ENCODE data around the gene CSNK1D.

Gene CSNK1D

DNA sequence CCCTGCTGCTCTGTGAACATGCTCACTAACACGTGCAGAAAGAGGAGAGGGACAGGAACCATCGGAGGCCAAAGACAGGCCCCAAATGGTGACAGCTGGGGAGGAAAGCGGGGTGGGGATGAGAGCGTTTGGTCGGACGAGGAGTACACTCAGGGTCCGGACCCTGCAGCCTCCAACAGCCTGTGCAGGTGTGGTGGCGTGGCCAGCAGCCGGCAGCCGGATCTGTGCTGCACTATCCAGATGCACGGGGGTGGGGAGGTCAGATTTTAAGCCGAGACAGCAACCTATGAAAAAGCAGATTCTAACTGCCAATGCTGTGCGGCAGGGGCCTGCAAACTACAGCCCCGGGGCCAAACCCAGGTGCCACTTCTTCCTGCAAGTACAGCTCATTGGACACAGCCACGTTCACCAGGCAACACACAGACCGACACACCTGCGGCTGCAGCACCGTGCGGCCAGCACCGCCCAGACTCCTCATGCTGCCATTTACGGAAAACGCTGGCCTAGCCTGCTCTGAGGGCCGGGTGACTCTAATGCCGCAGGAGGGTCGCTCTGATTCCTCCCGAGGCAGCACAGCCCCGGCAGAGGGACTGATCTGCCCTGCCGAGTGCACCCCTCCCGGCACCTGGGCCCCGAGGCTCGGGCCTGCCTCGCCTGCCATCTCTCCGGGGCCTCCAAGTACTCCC lies 23.5 kb downstream of the CSNK1D start:
- no peak for DNase-seq (ENCODE audit: low spot score)

DNA sequence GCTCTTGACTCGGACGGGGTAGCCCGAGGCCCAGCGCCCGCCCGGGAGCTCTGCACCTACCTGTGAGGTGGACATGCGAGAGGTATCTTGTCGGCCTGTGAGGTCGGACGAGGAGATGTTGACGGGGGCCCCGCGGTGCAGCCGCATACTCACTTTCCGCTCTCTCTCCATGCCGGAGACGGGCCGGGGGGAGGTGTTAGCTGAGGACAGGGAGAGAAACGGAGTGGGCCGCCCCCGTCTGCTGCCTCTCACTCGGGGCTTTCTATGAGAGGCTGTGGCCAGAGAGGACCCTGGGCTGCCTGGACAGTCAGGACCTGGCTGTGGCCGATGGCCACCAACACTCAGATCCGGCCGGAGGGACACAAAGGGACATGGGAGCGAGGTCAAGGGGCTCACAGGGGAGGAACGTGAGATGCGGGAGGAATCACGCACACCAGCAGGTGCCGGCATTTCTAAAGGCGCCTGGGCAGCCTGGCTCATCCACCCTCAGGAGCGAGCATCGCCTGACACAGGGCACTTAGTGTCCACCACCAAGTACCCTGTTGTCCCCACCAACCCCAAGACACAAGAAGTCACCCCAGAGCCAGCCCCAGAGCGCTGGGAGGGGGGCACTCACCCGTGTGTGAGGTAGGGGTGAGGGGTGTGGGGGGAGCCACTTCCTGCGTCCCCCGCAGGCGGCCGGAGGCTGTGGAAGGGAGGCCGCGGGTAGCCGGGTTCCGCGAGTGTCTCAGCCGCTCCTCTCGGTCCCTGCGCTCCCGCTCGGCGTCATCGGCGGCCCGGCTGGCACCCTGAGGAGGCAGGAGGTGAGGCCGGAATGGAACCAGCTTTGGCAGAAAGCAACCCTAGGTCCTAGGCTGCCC lies 24.5 kb downstream of the CSNK1D start:
- no peak for DNase-seq (ENCODE audit: low spot score)

- no peak for DNase-seq (ENCODE audit: low spot score)
Measured at GRCh38 chr17:82247856-82248671, 25.4 kb downstream of the CSNK1D start.

DNA sequence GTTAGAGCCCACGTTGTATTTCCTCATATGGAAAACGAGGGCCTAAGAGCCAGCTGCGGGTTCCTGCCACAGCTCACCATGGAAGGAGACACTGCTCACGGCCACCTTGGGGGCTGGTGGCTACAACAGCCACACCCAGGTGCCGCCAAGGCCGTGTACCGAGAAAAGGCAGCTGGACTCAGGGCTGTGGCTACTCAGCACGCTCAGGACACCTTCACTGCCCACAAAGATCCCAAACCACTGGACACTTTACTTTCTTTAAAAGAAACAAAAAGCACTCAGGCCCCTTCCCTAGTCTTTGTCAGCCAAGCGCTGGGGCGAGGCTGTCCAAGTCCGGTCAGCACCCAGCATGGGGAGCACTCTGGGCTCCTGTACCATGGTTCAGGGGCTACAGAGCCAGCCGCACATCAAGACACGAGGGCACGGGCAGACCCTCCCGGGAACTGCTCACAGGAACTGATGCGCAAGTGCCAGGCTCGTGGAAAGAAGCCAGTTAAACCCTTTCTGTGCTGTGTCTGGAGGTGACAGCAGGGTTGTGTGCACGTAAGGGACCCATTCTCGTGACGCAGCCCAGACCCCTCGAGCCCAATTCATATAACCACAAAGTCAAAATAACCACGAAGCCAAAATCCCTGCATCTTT lies 26.2 kb downstream of the CSNK1D start:
- DNase-seq (ENCODE audit: low spot score) = no peak

DNA sequence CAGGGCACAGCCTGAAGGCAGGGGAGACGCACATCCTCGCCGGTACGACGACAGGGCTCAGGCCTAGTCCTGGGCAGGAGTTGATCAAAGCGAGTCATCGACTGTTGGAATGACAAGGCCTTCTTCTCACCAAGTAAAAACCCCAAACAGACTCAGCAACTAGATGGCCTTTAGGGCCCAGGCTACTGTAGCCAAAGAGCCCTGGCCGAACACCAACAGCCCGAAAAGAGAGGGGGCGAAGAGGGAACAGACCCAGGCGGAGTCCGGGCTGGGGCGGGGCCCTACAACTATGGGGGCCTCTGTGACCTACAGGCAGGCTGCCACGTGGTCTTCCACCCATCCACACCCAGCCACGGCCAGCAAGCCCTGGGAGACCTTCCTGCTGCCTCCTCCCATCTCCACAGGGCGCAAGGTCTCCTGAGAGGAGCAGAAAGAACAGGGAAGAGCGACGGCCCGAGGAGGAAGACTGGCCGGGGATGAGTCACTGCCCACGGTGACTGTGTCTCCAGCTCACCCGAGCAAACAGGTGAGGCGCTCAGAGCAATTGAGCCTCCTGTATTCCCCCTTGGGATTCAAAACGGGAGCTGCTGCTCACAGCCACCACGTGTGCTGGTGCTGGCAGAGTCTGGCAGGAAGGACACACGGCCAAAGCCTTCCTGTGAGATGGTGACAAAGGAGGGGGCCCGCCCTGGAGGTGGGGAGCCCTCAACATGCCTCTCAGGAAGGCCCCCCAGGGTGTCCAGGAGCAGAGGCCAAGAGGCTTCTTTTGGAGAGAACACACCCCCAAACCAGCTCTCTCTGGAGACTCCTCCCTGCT lies 26.9 kb downstream of the CSNK1D start:
- DNase-seq (ENCODE audit: low spot score) = no peak

DNA sequence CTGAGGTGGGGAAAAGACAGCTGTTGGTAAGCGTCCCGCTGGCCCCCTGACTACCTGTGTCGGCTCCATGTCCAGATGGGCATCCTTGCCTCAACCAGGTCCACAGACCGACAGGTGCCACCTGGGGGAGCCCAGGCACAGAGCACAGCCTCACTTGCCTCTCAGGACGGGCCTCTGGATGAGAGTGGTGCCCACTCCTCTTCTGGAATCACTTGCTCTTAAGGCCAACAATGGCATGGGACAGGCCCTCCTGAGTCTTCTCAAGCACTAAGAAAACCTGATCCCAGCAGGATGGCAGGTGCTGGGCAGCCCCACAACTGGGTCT lies 27.5 kb downstream of the CSNK1D start:
- DNase-seq (ENCODE audit: low spot score) = no peak

DNA sequence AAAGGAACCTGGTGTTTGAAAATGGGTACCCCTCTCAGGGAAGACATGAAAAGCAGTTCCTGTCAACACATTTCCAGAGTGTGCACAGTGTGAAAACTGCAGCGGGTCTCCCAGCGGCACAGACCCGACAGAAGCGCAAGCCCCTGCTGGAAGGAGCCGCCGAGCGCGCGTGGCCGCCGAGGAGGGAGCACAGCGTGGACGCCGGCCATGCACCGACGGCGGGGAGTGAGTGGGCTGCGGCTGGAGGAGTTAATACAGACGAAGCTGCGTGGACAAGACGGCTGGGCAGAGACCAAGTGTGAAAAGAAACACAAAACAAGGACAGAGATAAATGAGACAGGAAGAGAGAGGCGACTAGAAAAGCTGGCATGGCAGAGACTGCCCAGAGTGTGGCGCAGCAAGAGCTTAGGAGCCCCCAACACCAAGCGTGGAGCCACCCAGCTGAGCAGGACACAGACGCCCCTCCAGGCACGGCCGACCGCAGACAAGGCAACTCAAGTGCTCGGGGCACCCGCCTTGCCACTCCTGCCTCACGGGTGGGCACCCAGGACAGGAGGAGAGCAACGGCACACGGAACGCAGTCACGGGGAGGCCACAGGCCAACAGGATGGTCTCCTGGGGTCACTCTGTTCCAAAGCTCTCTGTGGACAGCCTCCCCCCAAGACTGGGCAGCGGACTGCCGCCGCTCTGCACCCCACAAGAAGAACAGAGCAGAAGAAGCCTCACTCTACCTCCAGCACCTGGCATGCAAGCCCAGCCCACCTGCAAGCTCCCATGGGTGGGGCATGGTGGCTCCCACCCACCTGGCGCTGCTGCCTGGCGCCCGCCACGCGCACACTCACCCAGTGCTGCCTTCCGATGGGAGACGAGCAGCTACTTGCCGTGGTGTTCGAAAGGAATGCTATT lies 28.1 kb downstream of the CSNK1D start:
- DNase-seq (ENCODE audit: low spot score) = no peak

GRCh38 chr17:82244413-82245133 lies 28.9 kb downstream of the CSNK1D start:
- no peak for DNase-seq (ENCODE audit: low spot score)

DNA sequence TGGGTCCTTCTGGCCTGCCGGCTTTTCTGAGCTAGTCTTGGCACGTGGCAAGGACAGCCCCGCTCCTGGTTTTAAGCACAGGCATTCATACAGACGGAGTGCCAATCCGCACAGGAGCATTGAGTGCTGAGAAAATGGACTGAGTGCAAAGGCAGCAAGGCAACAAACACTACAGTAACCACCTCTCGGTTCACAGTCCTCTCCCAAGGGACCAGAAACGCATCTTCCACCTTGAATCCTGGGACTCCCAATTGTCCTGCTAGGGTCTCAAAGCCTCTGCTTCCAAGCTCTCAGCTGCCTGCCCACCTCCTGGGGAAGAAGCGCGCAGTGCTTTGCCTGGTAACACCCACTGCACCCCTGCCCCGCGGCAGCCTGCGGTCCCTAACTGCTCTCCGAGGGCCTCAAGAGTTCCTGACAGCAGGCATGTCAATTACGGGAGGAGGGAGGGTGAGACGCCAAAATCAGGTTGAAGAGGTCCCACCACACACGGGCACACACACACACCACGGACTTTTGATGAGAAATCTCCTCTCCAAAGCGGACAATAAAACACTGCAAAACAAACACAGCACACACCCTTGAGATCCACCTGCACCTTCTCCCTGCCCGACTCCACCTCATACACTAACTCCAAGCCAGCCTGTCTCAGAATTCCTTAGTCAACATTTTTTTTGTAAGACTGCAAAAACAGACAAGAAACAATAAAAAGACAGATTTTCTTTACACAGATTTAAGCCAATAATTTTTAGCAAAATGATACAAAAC lies 29.7 kb downstream of the CSNK1D start:
- DNase-seq (ENCODE audit: low spot score) = no peak

GRCh38 chr17:82242977-82243647 lies 30.4 kb downstream of the CSNK1D start:
- DNase-seq (ENCODE audit: low spot score) = no peak

DNA sequence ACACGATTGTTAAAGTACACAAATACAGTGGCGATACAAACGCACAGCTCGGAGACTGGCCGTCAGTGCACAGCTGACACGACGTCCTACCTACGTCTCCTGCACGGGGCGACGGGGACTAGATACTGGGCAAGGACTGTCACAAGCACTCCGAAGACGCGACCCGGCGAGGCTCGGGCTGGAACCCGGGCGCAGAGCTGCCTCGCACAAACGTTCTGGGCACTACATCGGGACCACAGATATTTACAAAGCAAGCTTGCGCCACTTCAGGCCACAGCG lies 30.9 kb downstream of the CSNK1D start:
- no peak for DNase-seq (ENCODE audit: low spot score)

DNA sequence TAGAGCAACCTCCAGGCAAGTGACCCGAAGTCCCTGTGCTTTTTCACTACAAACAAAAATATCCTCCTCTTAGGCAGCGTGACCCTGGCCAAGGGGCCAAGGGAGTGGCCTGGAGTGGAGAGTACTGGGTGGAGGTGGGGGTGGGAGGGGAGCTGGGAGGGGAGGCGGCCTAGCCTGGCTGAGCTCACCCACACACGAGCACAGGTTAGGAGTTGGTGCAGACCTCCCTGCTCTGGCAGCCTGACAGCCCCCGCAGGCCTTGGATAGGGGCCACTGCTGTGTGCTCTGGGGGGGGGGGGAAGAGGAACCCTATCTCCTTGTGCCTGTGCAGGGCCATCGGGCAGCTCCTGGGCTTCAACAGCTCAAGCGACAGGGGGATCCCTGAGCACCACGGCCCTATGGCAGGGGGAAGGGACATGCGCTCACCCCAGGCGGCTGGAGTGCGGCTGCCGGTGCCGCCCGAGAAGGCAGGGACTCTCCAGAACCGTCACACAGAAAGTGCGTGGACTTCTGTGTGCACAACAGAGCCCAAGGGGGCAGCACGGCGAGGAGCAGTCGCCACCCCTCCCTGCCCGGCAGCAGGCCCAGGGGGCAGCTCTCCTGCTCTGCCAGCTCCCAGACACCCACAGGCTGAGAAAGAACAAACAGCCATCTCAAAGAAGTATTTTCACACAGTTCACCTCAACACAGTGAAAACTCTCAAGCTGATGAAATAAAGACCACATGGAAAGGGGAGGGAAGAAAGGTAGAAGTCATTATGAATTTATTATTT lies 31.4 kb downstream of the CSNK1D start:
- no peak for DNase-seq (ENCODE audit: low spot score)

DNA sequence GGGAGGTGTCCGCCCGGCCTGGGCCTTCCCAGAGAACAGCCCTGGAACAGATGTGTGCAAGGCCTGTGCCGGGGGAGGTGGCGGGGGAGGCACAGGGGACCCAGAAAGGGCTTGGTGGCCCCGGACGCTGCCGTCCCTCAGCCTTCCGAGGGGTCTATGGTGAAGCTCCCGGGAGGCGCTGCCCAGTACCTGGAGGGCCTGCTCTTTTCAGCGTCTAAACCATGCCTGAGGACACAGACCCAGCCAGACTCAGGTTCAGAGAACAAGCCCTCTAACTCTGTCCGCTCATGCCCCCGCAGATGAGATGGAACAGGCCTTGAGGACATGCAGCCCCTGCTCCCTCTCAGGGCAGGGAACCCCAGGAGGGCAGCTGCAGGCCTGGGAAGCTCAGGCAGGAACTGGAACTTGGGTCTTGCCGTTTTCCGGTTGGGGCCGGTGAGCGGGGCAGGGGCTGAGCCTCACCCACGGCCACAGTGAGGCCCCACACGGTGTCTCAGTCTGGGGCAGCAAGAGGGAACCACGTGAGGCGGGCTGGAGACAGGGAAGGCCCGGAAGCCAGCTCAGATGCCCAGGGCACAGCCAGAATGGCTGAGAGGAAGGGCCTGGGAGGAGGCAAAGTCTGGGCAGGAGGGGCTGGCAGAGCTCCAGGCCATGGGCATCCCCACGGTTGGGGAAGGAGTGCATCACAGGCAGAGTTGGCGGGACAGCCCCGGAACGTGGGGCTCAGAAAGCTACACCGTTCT lies 32.1 kb downstream of the CSNK1D start:
- DNase-seq (ENCODE audit: low spot score) = no peak

GRCh38 chr17:82240506-82241182 lies 32.9 kb downstream of the CSNK1D start:
- no peak for DNase-seq (ENCODE audit: low spot score)

- no peak for DNase-seq (ENCODE audit: low spot score)
Measured at GRCh38 chr17:82239926-82240505, 33.5 kb downstream of the CSNK1D start.

- DNase-seq (ENCODE audit: low spot score) = no peak
Measured at GRCh38 chr17:82239401-82239925, 34.0 kb downstream of the CSNK1D start.

All from CD4-positive, alpha-beta T cell treated with Interleukin-6 at 100 ng/mL for 8 hours (primary cell).